A172 (cell line): ENCODE data around the gene XPR1. TPM values are rescaled to one million over a fixed set of nuclear protein-coding genes. Genes with fewer than 3 reads are reported as not detected.

Source experiments
- DNase-seq: peaks from one replicate; pipeline ENCODE4 v3.0.0-alpha.2; 2015; ENCODE audit warnings: low spot score
- total RNA-seq: library from RNA; depleted of rRNA; stranded (reverse); fragments of >200 nt; shearing (Covaris generic); gene quantifications from 2 replicates; pipeline ENCODE4 v1.2.3, GENCODE V29; 2014; rRNA removed

The XPR1 gene
- total RNA-seq, 1 experiment from 2014 or later = 33.6 TPM

- no peak for DNase-seq
Measured at GRCh38 chr1:180930687-180931086, 298.9 kb downstream of the XPR1 start.

GRCh38 chr1:180931529-180931928 is 299.7 kb downstream of the XPR1 start:
- DNase-seq = no peak

GRCh38 chr1:180932378-180932777 is 300.6 kb downstream of the XPR1 start:
- DNase-seq = no peak

GRCh38 chr1:180933141-180933540 is 301.3 kb downstream of the XPR1 start:
- no peak for DNase-seq

- no peak for DNase-seq
Measured at GRCh38 chr1:180934563-180934962, 302.7 kb downstream of the XPR1 start.

- DNase-seq = no peak
Measured at GRCh38 chr1:180935326-180936109, 303.7 kb downstream of the XPR1 start.

GRCh38 chr1:180936110-180937011 is 304.5 kb downstream of the XPR1 start:
- DNase-seq = no peak

- no peak for DNase-seq
Measured at GRCh38 chr1:180937012-180937372, 305.2 kb downstream of the XPR1 start.

GRCh38 chr1:180937624-180938225 is 305.9 kb downstream of the XPR1 start:
- no peak for DNase-seq

GRCh38 chr1:180939073-180939710 is 307.4 kb downstream of the XPR1 start:
- no peak for DNase-seq

- no peak for DNase-seq
Measured at GRCh38 chr1:180939711-180940103, 307.9 kb downstream of the XPR1 start.

Other genes with a start within 250 kb of the XPR1 start
- 121 and 140 TPM in 2 replicates for gene ACBD6, start 129.4 kb upstream of the XPR1 start, total RNA-seq
- not detected in 2 replicates for gene OVAAL, start 73.1 kb upstream of the XPR1 start, total RNA-seq